ENCODE results near the gene EEF1AKMT2. TPM values are rescaled to one million over a fixed set of nuclear protein-coding genes. Genes with fewer than 3 reads are reported as not detected.

The EEF1AKMT2 gene
- 15.0 and 24.0 TPM in 2 replicates for polyA plus RNA-seq

DNA sequence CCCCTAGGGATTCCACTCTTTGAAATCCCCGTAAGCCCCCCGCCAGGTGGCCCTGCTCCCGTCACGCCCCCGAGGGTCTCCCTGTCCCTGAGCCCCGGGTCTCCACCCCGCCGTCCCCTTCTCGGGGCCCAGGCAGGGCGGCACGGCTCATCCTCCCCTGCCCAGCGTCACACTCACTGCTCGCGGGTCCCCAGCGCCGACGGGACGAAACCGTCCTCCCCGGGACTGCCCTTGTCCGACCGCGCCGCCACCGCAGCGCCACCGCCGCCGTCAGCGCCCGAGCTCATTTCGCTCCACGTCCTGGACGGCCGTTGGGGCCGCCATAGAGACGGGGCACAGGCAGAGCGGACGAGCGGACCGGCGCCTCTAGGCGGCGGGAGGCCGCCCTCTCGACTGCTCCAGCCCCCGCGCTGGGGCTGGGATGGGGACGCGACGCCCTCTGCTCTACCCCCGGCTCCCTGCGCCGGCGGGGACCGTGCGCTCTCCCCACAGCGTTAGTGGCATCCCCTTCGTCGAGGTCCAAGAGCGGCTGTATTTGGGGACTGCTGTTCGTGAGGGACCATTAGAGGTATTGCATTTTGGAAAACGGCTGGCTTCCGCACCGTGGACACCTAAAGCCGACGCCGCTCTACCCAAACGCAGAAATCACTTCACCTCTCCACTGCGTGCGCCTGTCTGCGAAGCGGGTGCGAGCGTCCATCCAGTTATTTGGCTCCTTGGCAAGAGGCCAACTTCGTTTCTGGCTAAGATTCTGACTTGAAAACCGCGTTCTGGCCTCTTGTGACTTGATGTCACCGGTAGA, at the start of gene EEF1AKMT2:
Gene EEF1AKMT2 (minus strand): TSS at position 341 of the 802 bp plus-strand sequence. CDS start 54 bp downstream, at position 287.

DNA sequence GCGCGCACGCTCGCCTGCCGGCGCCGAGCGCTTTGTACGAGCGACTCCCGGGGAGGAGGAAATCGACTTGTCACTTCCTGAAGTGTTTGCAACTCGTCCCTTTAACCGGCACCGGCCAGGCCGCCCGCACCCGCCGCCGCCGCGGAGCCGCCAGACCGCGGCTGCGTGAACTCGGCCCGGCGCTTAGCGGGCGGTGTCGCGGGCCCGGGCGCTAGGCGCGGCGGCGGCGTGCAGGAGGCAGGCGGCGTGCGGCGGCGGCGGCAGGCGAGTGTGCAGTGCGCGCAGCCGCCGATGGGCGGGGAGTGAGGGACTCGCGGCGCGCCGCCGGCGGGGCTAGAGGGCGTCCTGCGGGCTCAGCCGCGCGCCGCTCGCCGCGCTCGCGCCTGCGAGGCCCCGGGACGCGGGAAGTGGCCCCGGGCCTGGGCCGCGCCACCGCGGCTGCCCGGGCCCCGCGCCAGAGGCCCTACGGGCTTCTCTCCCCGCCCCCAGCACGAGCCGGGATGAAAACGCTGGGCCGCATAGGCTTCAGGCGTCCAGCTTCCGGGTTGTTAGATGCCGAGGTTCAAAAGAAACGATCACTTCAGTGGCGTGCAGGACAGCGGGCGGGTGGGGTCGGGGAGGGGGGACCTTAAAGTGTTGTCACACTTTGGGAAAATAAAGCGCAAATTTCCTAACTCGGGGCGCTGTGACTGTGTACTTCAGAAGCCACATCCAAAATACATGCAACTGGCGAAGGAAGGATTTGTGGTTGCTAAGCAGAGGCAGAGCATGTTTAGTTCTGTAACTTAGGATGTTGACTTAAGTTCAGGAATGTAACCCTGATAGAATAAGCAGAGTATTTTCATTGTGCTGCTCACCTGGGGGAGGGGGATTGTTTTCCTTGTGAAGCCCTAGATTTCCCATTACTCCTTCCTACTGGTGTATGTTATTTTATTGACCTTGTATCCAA, 47.3 kb downstream of the EEF1AKMT2 start, which contains the start of gene FAM53B:
Gene FAM53B (minus strand): TSS at position 277 of the 949 bp plus-strand sequence. CDS start 37,665 bp downstream, outside the sequence.

Other genes starting within 250 kb of the EEF1AKMT2 start
- gene FAM53B, start 47.5 kb downstream of the EEF1AKMT2 start, polyA plus RNA-seq: 0.08 and 0.31 TPM in 2 replicates
- 13.2 and 16.2 TPM in 2 replicates for gene ABRAXAS2, start 9.9 kb upstream of the EEF1AKMT2 start, polyA plus RNA-seq
- gene ZRANB1, start 150.2 kb upstream of the EEF1AKMT2 start, polyA plus RNA-seq: 5.4 and 9.2 TPM in 2 replicates

All from Purkinje cell (primary cell).